KBM-7 (cell line): ENCODE measurements around the gene TOB2.
"Not testable (repeated sequence)": the region's sequence is repeated elsewhere in the genome, so short reads cannot be mapped to it uniquely, and the experiment has no call there.

Experiments
- DNase-seq: peaks from one replicate; pipeline ENCODE4 v3.0.0-alpha.2; 2015
- in situ Hi-C: fragments of 300-500 bp; cut with MboI; formaldehyde crosslinking; loops from 2 replicates; pipeline ENCODE4 v1.14.3; 2020; ENCODE audit warnings: low sequenced_read_pairs, low pct_unique_long_range_greater_than_20kb, mixed read lengths

Gene TOB2

GRCh38 chr22:41469218-41469851, 22.7 kb upstream of the TOB2 start:
- in situ Hi-C loops = no loop called here
- DNase-seq = no peak

GRCh38 chr22:41468381-41469217, 22.0 kb upstream of the TOB2 start, which contains the start of the genes ACO2 and PHF5A:
TSS of gene ACO2 (plus strand) at chr22:41469117. CDS start at chr22:41469147, 30 bp downstream.
TSS of gene PHF5A (minus strand) at chr22:41468692. CDS start at chr22:41468653, 39 bp downstream.
- DNase-seq = peak; percentile 99
- in situ Hi-C loops = no loop called here

- in situ Hi-C loops = no loop called here
- DNase-seq = no peak
These were observed 15.3 kb upstream of the TOB2 start for GRCh38 chr22:41461901-41462300.

- in situ Hi-C loops = not testable (repeated sequence)
These were observed 13.5 kb upstream of the TOB2 start for GRCh38 chr22:41460071-41460470.

GRCh38 chr22:41459431-41459830, 12.8 kb upstream of the TOB2 start:
- in situ Hi-C loops = no loop called here

More at GRCh38 chr22:41460071-41460470, 13.5 kb upstream of the TOB2 start:
- not testable (repeated sequence) for DNase-seq

GRCh38 chr22:41458161-41458728, 11.6 kb upstream of the TOB2 start:
- in situ Hi-C loops = no loop called here
- DNase-seq = peak; percentile 69

More at GRCh38 chr22:41459431-41459830, 12.8 kb upstream of the TOB2 start:
- DNase-seq = no peak

GRCh38 chr22:41448189-41448808, 1.7 kb upstream of the TOB2 start:
- DNase-seq = peak; percentile 99
- in situ Hi-C loops = no loop called here

GRCh38 chr22:41447435-41448188, 1.0 kb upstream of the TOB2 start:
- in situ Hi-C loops = no loop called here
- peak; percentile 75 for DNase-seq

- DNase-seq = peak; percentile 35
- in situ Hi-C loops = no loop called here
These were observed 522 bp downstream of the TOB2 start for GRCh38 chr22:41446057-41446501.

GRCh38 chr22:41445129-41446056, 1.2 kb downstream of the TOB2 start:
- DNase-seq = peak; percentile 66

GRCh38 chr22:41444360-41445128, 2.1 kb downstream of the TOB2 start:
- in situ Hi-C loops = no loop called here
- peak; percentile 96 for DNase-seq

More at GRCh38 chr22:41445129-41446056, 1.2 kb downstream of the TOB2 start:
- in situ Hi-C loops = no loop called here

- in situ Hi-C loops = no loop called here
- DNase-seq = no peak
These were observed 4.3 kb downstream of the TOB2 start for GRCh38 chr22:41442240-41442792.

- DNase-seq, in situ Hi-C loops: not testable (repeated sequence)
These were observed 6.1 kb downstream of the TOB2 start for GRCh38 chr22:41440511-41440910.

GRCh38 chr22:41437198-41437597, 9.4 kb downstream of the TOB2 start:
- in situ Hi-C loops = no loop called here
- DNase-seq = no peak

GRCh38 chr22:41436322-41437113, 10.1 kb downstream of the TOB2 start:
- no peak for DNase-seq
- in situ Hi-C loops = no loop called here

- in situ Hi-C loops = no loop called here
- no peak for DNase-seq
These were observed 11.0 kb downstream of the TOB2 start for GRCh38 chr22:41435560-41435959.
